ENCODE results near the gene PAQR8.

GRCh38 chr6:52426667-52427066, 64.7 kb downstream of the PAQR8 start:
- TF ChIP-seq CTCF (IDR thresholded peaks at IDR 0.05) (no peak), POLR2AphosphoS5 (IDR thresholded peaks at IDR 0.05; ENCODE audit: insufficient read depth in 1 of 2, low read depth in 1 of 2) (no peak), POLR2A (IDR thresholded peaks at IDR 0.05) (no peak)
